Neural cell (in vitro differentiated cells): ENCODE measurements around the gene ITGBL1.

Experiments used
- EZH2 ChIP-seq: fragments of 200-600, 300-800 bp; shearing (Covaris generic), sonication (generic); IDR thresholded peaks from 2 replicates; pipeline ENCODE4 v1.6.1; 2014; ENCODE audit warnings: antibody characterized with exemption, low read length, borderline replicate concordance, mild to moderate bottlenecking; ENCODE audit not compliant: insufficient read depth, poor library complexity, severe bottlenecking
- MXI1 ChIP-seq: fragments of 450-650 bp; conservative IDR thresholded peaks from 2 replicates; pipeline ENCODE4 v1.6.1; 2014; ENCODE audit warnings: antibody characterized with exemption, mild to moderate bottlenecking; ENCODE audit not compliant: poor library complexity, severe bottlenecking
- TF ChIP-seq, protein P1 (sequence below): fragments of 450-650 bp; IDR thresholded peaks from 2 replicates; pipeline ENCODE4 v1.5.1; 2014; ENCODE audit warnings: antibody characterized with exemption, mild to moderate bottlenecking, moderate library complexity; ENCODE audit not compliant: poor library complexity, severe bottlenecking

DNA sequence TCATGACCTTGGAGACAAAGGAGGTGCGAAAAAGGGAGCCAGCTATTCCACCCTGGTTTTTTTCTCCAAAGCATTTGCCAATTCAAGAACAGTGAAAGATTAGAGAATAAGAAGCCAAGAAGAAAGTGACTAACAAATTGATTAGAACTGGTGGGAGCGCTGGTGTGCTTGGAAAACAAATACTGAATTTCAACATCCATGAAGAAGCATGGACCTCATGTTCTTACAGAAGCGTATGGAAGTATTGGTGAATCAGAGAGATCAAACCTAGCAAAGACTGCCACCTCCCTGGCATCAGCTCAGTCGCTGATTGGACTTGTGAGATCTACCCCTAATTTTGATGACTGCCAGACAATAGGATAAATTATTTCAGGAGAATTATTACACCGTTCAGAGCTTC lies 195.3 kb downstream of the ITGBL1 start:
- TF ChIP-seq EZH2 (no peak), MXI1 (no peak)
- TF ChIP-seq, protein P1, sequence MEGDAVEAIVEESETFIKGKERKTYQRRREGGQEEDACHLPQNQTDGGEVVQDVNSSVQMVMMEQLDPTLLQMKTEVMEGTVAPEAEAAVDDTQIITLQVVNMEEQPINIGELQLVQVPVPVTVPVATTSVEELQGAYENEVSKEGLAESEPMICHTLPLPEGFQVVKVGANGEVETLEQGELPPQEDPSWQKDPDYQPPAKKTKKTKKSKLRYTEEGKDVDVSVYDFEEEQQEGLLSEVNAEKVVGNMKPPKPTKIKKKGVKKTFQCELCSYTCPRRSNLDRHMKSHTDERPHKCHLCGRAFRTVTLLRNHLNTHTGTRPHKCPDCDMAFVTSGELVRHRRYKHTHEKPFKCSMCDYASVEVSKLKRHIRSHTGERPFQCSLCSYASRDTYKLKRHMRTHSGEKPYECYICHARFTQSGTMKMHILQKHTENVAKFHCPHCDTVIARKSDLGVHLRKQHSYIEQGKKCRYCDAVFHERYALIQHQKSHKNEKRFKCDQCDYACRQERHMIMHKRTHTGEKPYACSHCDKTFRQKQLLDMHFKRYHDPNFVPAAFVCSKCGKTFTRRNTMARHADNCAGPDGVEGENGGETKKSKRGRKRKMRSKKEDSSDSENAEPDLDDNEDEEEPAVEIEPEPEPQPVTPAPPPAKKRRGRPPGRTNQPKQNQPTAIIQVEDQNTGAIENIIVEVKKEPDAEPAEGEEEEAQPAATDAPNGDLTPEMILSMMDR: no peak
